ENCODE measurements around the gene AKR1A1.
A peak's percentile ranks its signal among the peaks of the same experiment; 100 is the strongest.
"Not testable (repeated sequence)": the region's sequence is repeated elsewhere in the genome, so short reads cannot be mapped to it uniquely, and the experiment has no call there.

The AKR1A1 gene

DNA sequence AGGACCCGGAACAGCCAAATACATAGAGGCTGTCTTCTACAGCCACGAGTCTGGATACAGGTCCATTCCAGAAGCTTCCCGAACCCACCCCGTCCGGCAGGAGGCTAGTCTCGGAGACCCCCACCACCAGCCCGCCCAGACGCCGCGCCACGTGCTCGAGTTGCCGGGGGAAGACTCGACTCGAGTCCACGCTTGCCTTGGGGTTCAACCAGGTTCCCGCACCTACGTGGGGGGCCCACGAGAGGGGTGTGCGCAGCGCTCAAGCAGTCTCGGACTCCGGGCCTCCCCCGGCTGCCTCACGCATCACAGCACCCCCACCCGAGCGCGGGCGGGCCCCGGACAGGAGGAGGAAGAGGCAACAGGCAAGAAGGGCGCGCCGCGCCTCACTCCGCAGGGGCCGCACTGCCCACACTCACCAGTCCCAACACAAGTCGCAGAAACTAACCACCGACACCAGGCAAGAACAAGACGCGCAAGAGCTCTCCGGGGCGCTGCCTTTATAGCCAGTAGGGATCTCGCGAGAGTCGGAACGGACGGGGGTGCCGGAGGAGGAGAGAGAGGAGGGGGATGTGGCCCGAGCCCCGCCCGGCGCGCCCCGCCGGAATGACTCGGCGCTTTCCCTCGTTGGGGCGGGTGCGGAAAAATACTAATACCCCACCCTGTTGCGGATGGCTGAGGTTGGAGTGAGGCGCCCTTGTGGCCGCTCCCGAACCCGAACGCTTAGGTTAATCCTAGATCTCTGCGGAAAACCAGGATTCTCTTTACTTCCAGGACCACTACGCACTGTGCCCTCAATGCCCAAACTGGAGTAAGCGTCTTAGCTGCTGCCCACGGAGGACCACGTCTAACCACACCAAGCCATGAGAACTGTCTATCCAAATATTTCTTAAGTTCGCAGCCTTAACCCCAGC, 29.0 kb upstream of the AKR1A1 start, which contains the start of gene PRDX1:
Gene PRDX1 (minus strand): TSS at position 472 of the 911 bp plus-strand sequence. CDS start 2,841 bp downstream, outside the sequence.
- DNase-seq = peak; percentile 98

DNA sequence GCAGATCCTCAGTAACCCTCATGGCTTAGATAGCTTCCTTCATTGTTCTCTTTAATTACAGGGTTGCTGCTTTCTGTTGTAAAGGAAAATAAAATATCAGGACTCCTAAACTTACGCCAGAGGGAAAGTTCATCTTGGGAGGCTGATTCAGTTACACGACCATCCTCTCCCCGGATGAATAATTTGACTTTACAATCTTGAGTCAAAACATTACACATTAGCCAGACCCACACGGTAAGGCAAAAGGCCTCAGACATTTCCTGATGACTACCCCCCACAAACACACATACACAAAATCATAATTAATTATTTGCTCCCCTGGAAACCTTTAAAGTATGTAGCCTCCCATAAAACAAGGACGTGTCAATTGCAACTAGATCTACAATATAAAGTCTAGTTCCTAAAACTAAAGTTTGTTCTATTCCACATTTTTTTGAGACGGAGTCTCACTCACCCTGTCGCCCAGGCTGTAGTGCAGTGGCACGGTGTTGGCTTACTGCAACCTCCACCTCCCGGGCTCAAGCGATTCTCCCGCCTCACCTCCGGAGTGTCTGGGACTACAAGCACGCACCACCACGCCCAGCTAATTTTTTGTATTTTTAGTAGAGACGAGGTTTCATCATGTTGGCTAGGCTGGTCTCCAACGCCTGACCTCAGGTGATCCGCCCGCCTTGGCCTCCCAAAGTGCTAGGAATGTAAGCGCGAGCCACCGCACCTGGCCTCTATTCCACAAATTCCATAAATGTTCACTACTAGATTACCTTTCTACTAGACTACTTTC, 28.1 kb upstream of the AKR1A1 start:
- no peak for DNase-seq

GRCh38 chr1:45523516-45523915, 27.1 kb upstream of the AKR1A1 start:
- DNase-seq = not testable (repeated sequence)

DNA sequence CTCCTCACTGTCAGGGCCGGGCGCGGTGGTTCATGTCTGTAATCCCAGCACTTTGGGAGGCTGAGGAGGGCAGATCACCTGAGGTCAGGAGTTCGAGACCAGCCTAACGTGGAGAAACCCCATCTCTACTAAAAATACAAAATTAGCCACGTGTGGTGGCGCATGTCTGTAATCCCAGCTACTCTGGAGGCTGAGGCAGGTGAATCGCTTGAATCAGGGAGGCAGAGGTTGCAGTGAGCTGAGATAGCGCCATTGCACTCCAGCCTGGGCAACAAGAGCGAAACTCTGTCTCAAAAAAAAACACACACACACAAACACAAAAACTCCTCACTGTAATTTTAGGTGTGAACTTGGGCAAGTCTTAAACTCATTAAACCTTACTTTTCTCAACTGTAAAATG, 26.7 kb upstream of the AKR1A1 start:
- not testable (repeated sequence) for DNase-seq

GRCh38 chr1:45526135-45526644, 24.4 kb upstream of the AKR1A1 start:
- no peak for DNase-seq

GRCh38 chr1:45530632-45531135, 19.9 kb upstream of the AKR1A1 start:
- no peak for DNase-seq

DNA sequence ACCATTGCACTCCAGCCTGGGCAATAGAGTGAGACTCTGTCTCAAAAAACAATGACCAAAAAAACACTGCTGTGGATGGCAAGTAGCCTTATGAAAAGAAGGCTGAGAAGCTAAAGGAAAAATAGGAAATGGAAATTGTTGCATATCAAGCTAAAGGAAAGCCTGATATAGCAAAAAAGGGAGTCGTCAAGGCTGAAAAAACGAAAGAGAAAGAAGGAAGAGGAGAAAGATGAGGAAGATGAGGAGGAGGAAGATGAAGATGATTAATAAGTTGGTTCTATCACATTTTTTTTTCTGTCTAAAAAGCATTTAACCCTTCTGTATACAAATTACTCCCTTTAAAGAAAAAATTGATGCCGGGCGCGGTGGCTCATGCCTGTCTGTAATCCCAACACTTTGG, 18.8 kb upstream of the AKR1A1 start:
- DNase-seq = no peak

DNA sequence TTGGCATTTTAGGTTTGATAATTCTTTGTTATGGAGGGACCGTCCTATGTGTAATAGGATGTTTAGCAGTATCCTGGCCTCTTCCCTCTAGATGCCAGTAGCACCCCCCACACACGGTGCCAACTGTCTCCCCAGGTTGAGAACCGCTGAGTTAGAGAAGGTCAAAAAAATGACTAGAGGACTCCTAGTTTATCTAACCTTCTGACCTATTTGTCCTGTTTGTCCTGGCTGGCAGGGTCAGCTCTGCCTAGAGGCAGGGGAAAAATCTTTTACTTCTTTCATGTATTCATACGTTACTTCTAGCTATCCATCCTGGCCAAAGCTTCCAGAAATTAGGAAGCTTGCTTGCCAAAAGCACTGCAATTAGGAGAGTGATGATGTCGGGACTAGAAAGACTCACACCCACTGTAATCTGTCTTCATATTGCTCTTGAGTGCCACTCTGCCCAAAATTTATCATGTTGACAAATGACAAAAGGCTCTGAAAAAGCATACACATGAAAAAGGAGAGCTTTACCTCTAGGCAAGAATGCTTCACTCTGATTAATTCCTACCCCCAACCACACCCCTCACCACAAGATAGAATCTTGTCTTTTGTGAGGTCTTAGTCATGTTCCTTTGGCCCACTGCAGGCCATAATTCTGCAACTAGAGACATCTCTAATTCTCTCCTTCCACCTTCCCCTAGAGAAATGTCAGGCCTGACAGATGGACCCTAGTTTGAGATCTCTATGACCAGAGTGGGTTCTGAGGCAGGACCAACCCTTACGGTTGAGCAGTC, 14.4 kb upstream of the AKR1A1 start:
- no peak for DNase-seq

DNA sequence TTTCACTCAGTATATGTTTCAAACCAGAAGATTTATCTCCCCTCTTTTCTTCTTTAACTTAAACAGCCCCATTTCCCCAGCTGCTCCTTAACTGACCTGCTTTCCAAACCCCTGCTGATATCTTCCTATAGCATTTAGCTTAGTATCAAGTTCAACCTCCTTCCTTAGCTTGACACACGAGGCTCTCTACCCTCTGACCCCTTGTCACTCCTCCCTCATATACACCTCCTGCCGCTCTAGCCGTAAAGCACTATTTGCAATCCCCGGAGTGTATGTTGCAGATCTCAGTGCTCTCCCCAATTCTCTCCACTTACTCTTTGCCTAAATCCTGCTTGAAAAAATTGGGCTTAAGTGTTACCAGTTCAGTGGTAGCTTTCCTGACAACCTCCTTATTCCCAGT, 13.7 kb upstream of the AKR1A1 start:
- no peak for DNase-seq

DNA sequence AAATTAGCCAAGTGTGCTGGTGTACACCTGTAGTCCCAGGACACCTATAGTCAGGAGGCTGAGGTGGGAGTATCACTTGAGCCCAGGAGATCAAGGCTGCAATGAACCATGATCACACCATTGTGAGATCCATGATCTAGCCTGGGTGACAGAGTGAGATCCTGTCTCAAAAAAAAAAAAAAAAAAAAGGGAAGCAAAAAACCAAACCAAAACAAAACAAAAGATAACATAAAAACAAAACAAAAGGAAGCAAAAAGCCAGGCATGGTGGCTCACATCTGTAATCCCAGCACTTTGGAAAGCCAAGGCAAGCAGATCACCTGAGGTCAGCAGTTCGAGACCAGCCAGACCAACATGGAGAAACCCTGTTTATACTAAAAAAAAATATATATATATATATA, 9.4 kb upstream of the AKR1A1 start:
- DNase-seq = no peak

DNA sequence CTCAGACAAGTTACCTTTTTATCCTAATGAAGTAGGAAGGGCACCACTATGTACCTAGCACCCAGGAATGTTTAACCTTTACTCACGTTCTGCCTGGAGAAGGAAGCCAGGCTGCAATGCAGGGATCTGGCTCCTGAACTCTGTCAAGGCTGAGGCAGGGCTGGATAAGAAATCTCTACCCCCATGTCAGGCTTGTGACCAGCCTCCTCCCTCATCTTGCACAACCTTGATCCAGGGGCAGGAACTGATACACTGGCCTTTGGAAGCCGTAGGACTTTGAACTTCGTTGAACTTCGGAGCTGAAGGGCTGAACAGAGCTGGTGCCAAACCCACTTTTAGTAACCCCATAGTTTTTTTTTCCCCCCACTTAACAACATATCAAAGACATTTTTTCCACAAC, 8.0 kb upstream of the AKR1A1 start:
- DNase-seq = no peak

DNA sequence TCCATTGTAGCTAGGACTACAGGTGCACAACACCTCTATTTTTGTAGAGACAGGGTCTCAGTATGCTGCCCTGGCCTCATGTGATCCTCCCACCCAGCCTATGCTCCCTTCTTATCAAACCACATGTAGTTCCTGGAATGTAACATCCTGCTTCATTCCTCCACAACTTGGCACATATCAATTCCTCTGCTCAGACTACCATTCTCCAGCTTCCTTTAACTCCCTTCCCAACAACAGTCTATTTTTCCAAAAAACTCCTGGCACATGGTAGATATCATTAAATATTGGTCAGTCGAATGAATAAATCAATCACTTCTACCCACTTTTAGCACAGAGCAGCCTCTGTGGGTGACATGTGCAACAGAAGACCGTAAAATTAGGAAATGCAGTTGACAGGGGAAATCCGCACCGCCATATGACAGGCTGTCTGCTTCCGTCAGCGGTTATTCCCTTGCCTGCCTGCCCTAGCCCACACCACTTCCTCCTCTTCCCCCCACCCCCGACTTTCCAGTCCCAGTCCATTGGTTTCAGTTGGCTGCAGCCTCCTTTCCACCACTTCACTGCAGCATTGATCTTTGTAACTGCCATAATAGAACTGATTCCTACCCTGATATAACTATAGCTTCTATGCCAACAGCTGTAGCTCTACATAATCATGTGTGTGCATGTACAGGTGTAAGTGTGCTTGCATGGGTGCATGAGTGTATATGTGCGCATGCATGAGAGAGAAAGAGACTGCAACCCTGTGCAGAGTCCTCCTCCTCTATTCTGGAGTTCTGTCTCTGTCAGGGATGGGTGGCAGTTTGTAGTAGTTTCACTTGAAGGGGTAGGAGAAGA, 6.8 kb upstream of the AKR1A1 start:
- DNase-seq = peak; percentile 24

DNA sequence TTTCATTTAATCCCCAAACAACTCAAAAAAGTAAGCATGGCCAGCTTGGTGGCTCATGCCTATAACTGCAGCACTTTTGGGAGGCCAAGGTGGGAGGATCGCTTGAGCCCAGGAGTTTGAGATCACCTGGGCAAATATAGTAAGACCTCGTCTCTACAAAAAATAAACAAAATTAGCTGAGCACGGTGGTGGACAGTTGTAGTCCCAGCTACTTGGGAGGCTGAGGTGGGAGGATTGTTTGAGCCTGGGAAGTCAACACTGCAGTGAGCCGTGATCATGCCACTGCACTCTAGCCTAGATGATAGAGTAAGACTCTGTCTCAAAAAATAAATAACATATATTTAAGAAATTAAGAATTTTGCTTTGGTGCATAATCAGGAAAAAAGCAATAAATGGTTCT, 6.1 kb upstream of the AKR1A1 start:
- DNase-seq = no peak

DNA sequence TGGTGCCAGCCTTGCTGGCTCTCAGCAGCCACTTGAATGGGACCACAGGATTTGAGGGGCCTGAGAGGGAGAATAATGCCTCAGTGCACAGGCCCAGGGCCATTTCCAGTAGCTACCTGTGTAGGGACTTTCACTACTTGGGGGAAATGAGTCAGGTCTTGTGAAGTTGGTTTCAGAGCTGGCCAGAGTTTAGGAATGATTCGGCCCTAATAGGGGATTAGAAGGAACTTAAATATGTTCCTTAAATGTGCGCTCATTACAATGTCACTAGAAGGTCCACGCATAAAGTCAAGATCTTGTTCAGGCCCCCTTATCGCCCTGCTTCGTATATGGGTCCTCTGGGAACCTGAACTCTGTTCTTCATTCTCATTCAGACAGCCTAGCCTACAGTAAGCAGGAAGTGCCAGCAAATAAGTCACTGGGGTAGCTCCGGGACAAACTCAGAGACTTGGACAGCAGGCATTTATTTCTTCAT, 5.6 kb upstream of the AKR1A1 start:
- DNase-seq = no peak

DNA sequence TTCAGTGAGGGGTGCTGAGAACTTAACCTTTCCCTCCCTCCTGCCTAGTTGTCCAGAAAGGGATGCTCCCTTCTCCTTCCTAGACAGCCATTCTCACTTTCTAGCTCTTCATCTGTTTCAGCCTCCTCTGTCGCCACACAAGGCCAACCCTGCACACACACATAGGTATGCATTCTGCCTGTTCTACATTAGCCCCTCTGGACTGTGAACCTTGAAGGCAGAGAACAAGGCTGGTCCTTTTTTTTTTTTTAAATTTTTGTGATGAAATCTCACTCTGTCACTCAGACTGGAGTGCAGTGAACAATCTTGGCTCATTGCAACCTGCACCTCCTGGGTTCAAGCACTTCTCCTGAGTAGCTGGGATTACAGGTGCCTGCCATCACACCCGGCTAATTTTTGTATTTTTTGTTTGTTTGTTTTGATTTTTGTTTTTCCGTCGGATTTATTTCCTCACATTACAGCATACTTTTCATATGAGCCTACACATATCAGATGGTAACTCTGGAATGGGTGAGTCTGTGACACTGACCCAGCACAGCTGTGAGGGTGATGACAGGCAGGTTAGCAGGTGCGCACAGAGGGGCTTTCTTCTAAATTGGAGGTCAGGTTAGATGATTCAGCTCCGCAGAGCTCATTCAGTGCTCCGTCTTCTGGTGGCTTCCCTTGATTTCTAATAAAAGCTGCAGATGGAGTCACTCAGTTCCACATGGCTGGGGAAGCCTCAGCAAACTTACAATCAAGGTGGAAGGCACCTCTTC, 4.9 kb upstream of the AKR1A1 start:
- DNase-seq = no peak

GRCh38 chr1:45551684-45552083, 1.1 kb downstream of the AKR1A1 start:
- DNase-seq = no peak

DNA sequence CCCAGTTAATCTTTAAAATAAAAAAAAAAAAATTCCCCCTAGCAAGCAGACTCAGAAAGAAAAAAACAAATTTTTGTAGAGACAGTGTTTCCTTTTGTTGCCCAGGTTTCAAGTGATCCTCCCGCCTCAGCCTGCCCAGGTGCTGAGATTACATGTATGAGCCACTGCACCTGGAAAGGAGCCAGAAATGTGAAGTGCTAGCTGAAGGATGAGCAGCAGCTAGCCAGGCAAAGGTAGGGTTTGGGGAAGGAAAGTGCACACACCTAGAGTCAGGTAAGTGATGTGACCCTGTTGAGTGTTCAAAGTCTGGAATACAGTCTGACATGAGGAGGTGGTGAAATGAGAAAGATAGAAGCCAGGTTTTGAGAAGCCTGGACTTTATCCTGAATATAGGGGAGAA, 1.7 kb downstream of the AKR1A1 start:
- no peak for DNase-seq

GRCh38 chr1:45554198-45554597, 3.6 kb downstream of the AKR1A1 start:
- no peak for DNase-seq

DNA sequence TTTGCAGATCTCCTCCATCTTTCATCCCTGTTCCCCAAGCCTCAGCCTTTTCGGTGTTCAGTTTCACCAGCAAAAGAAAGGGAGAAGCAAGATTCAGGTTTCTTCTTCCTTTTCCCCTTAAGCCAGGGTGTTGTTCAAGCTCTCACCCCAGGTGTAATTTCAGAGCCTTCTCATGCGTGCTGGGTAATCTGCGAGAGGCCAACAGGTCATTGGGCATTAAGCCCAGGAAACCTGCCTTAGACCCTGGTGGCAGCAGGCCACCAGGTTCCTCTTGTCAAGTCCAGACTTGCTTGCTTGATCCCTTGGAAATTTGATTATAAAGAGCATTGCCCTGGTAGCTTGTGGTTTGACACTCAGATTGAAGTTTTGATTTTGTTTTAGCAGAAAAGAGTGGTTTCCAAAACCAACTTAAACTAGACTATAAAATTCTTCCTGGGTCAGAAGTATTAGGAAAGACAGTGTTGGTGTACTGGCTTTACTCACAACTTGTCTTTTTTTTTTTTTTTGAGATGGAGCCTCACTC, 6.9 kb downstream of the AKR1A1 start:
- DNase-seq = no peak

DNA sequence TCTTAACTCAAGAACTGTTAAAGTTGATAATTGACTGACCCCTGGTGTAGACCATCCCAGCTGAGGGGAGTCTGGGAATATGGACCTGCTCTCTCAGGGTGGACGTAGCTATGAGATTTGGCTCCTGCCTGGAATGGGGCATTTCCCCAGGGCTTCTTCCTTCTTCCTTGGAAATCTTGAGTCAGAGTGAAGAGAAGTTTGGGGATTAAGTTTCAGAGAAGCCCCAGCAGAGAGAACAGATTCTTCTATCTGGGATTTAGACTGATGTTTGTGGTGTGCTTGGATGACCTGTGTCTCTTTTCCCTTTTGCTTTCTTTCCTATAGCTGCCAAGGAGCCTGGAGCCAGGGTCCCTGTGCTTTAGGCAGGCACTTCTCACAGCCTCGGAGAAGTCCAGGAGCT, 13.2 kb downstream of the AKR1A1 start:
- no peak for DNase-seq

All from right kidney (tissue), 1 donor.